T1000 (cell line): ENCODE data around the gene GTF3C4.

ENCODE experiments used
- DNase-seq: peaks from one replicate; lab custom pipeline; 2025; ENCODE audit warnings: mixed read lengths; lab: John Stamatoyannopoulos, UW

GTF3C4 gene

DNA sequence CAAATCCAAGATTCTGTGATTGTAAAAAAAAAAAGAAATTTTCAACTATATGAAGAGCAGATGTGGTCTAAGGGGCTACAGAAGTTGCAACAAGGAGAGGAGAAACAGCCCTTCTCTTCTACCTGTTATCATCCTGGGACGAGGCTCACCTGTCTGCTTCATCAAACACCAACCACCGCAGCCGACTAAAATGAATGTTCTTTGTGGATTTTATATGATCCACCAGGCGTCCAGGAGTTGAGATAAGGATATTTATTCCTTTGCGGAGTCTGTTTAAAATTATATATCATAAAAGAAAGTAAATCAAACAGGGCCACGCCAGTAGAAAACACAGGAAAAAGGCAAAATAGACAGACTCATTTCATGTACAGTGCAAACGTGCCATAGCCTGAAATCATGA, 22.0 kb upstream of the GTF3C4 start:
- DNase-seq, result no peak

DNA sequence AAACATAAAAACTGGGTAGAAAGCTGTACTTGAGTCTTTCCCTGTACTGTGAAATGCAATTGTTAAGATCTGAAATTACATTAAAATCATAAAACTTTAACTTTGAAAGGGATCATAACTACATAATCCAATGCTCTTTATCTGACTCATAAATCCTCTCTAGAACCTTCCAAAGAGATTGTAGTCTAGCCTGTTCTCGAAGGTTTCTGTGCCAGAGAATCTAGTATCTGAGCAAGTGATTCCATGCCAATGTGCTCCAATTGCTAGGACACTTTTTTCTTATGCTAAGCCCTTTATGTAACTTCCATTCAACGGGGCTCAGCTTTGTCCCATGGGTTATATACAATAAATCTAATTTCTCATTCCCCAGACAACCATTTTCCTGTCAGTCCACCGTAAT, 21.6 kb upstream of the GTF3C4 start:
- DNase-seq, result no peak

DNA sequence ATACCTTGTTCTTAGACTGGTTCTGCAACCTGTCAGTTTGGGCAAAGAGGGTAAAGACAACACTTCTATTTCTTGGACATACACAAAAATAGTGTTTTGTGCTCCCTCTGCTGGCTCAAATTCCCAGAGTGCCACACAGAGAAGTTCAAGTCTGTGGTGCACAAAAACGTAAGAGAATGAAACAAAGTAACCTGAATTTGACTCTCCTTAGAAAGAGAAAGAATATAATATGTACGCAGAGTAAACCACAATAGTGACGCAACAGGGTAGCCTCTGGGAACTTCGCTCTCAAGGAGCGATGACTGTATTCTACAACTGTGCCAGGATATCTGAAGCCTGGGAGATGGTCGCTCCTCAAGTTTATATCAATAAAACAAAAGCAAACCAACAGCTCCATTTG, 19.0 kb upstream of the GTF3C4 start:
- DNase-seq, result peak; percentile 66

DNA sequence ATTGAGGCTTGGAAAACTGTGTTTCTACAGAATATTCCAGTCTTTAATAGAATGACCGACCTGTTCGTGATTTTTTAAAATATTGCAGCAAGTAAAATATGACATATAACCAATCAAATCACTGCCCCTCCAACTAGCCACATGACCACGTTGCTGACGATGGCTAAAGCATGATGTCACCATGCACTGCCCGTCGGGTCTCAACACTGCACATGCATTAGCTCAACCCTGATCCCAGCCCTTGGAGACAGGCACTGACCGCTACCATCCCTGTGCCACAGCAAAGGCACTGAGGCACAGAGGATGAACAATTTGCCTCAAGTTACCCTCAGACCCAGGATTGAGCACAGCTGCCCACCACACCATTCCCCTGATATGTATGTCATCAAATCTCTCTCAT, 14.0 kb upstream of the GTF3C4 start:
- no peak for DNase-seq

DNA sequence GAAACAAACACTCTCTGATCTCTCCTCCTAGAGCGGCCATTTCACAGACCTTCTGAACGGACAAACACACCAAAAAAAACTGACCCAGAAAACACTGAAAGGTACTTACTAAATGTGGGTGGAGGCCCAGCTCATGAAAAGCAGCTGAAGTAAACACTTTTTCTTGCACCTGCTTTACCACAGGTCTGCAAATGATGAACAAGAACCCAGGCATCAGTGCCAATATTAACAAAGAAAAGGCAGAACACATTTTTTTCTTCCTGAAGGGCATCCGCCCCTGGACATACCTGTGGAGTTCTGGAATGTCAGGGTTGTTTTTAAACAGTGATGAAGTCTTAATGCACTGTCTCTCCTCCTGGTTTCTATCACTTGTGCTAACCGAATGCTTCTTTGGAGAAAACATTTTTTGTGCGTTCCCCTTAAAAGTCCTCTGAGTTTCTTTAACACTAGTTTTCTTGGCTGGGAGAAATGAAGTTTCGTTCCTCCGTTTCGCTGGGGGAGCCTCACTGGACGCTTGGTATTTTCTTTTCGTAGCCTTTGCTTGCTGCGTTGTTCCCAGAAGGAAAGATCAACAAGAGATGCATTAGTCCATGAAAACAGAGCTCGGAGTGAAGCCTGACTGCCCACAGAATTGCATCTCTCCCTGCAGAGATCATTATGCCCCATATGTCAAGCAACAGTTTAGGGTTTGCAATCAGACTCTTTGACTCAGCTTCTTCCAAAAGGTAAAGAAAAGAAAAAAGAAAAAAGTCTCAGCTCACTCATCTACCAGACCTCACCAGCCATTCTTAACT, 7.9 kb upstream of the GTF3C4 start:
- DNase-seq, result no peak

DNA sequence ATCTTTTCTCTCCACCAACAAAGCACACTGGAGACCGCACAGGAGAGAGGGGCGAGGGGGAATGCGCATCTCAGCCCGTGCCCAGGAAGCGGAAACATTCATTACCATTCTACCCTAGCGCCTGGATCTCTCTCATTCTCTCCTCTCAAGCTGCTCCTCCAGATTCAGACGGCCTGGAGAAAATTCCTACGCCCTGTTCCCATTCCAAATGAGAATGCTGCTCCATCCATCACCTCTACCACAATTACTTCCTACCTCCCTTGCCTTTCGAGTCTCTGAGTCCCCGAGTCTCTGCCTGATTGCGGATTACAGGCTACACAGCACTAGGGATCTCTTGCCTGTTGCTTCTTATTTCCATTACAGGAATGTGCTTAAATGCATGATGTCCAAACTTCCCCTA, 7.1 kb upstream of the GTF3C4 start:
- no peak for DNase-seq

DNA sequence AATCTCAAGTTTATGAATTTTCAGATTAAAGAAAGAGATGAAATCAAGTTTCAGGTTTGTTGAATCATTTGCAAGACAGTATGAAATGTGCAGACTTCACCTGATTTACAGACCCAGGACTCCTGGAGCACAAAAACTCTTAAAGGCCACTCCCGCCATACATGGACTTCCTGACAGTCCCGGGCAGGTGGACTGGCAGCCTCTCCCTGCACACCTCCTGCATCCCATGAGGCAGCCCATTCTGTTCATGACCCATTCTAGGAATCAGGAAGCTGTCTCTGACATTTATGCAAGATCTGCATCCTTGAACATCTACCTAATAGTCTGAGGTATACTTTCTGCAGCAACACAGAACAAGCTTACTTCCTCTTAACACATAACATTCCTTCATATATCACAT, 6.4 kb upstream of the GTF3C4 start:
- no peak for DNase-seq

DNA sequence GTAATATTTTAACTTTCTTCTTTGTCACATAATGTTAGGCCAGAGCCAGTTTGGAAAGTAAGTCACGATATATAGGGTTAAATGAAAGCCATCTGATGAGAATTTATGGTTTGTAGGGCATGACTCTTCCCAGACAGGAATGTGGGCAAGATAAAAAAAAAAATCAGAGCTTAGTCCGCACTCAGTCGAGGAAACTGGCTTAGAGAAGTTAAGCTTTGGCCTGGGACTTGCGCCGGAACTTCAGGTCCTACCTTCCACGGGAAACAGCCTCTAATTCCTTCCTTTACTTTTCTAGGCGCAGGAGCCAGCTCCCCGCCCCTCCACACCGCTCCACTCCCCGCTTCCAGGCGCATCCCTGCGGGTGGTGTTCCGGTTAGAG, 956 bp upstream of the GTF3C4 start:
- no peak for DNase-seq

DNA sequence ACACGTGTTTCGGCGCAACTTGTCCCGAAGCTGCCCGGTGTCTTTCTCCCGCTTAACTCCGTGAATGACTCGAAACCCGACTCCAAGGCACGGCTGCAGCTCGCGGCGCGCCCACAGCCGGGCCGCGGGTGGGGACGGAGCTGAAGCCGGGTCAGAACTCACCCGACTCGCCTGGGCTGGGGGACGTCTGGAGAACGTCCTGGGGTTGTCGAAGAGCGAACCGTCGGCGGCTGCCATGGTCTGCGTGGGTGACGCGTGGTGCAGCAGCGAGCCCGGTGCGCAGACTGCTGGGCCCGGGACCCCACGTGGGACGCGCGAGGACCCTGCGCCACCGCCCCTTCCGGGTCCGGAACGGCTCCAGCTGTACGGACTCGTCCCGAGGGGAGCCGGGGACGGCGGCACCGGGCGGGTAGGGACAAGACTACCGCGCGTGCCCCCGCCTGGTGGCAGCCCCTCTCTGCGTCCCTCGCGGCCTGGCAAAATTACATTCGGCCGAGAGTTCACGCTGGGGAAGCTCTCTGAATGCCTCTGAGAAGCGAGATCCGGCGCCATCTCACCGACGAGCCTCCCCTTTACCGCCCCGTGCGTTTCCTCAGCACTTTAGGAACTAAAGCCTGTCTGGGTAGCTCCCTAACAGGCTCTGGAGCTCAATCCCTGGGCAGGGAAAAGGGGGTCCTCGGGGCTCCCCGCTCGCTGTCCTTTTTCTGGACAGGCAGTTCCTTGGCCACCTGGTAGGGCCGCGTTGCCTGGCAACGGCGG, 387 bp upstream of the GTF3C4 start, which contains the start of gene DDX31:
Gene DDX31, minus strand, starts transcription at position 286 of the 759 bp plus-strand sequence. Its CDS starts 49 bp downstream, at position 237.
- peak; percentile 86 for DNase-seq

DNA sequence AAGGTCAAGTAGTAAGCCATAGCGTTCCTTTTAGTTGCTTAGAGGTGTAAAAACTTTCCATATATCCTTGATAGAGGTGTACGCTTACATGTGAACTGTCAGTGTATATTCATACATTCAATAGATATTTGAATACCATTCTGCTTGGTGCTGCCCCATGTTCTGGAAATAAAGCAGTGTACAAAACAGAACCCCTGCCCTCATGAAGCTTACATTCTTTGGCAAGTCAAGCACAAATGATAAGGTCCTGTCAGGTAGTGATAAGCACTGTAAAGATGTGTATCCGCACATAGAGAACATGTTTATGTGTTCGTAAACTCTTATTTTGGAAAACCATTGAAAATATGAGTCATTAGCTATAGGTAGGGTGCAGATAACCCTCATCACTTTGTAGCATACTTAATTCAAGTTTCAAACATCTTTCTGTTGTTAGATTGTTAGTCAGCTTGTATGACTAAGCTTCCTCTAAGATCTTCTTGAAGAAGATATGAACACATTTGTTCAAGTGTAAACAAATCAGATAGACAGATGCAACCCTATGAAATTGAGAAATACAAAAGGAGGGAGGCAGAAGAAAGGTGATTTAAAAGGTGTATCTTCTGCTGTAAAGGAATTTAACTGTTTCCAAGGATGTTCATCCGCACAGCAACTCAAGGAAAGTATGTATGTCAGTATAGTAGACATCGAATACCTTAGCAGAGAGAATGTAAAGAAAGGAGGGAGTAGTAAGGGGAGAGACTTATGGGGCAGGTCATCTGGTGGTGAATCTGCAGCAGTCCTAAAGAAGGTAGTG, 1.6 kb downstream of the GTF3C4 start:
- no peak for DNase-seq

DNA sequence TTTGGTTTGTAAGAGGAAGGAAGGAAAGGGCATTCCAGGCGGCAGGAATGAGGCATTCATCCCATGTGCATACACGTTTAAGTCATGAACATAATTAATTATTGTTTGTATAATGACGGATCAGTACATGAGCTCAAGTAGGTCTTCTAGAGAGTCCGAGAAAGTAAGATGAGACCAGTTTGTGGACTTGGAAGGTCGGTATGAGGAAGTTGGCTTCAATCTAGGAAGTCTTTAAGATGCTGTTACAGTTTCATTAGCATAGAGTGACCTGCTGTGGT, 2.1 kb downstream of the GTF3C4 start:
- DNase-seq, result no peak

DNA sequence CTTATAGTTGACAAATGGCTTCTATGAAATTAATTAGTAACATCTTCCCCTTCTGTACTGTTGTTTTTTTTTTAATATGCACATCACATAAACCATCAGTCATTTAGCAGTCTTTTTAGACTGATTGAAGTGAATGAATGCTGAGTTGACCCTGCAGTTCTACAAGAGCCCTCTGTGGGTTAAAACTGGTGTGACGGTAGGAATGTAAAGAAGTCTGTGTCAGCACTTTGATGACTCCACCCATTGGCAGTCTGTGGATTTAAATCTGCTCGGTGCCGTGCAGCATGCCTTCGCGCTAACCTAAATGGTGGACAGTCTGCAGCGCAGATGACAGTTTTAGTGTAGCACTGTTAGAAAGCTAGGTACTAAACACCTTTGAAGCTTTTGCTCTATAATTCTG, 3.1 kb downstream of the GTF3C4 start:
- DNase-seq, result no peak

DNA sequence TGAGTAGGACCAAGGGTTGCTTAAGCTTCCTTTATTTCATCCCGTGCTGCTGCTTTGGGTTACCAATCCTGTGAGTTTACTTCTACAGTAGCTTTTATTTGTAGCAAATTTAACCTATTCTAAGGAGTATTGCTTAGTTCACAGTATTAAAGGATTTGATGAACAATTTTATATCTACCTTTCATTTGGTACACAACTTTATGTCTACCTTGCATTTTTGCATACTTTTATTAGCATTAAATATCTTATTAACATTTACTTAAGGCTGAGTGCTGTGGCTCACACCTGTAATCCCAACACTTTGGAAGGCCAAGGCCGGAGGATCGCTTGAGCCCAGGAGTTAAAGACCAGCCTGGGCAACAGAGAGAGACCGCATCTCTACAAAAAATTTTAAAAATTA, 4.2 kb downstream of the GTF3C4 start:
- DNase-seq, result no peak

DNA sequence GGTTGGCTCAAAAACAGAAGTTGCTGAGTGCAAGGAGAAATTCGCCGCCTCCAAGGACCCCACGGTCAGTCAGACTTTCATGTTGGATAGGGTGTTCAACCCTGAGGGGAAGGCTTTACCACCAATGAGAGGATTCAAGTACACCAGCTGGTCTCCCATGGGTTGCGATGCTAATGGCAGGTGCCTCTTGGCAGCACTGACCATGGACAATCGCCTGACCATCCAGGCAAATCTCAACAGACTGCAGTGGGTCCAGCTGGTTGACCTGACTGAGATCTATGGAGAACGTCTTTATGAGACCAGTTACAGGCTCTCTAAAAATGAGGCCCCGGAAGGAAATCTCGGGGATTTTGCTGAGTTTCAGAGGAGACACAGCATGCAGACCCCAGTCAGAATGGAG, 7.7 kb downstream of the GTF3C4 start:
- no peak for DNase-seq

DNA sequence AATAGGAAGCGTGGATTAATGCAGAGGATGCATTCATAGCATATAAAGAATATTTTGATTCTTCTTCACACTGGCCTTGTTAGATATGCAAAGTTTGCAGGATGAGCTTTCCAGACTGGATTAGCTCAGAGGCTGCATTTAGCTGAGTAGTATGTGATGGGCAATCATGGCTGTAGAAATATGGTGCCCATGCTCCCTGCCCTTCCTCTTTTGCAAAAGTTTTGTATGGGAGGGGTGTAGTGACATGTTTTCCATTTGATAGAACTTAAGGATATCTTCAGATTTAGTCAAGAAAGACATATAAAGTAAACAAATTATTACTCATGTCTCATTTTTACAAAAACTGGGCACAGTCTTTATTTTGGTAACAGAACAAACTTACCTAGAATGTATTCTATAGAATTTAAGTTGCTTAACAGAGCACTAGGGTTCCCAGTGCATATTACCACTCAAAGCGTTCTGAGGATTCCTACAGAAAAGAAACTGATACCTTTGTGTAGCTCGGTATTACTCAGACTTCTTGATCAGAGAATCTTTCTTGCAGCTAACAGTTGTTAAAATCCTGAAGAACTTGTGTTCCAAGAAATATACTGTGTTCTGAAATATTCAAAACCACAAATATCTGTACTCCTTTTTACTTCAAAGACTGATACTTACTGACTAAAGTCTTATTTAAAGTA, 9.8 kb downstream of the GTF3C4 start:
- DNase-seq, result no peak

DNA sequence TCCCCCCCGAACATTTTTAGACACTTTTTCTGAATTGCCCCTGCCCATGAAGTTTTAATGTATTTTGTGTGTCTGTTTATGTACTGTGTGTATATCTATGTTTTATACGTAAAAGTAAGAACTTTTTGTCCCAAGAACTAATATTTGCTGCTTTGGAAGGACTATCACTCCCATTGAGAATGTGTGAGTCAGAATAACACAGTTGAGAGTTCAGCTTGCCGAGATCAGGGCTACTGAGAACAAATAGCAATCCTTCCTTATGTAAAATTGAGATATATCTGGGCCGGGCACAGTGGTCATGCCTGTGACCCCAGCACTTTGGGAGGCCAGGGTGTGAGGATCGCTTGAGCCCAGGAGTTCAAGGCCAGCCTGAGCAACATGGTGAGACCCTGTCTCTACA, 11.3 kb downstream of the GTF3C4 start:
- DNase-seq, result no peak

DNA sequence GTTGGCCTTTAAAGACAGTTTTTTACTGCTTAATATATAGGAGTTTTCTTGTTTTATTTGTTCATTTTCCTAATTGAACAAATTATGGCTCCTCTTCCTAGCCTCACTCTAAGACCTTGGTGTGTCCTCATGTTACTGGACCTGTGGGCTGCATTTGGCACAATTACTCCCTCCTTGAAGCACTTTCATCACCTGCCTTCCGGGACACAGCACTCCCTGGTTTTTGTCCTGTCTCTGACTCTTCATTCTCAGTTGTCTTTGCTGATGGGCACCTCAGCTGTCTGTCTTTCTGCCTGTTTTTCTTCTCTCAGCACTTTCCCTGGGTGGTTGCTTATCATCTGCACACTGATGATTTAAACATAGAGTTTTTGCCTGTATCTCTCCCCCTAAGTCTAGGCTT, 13.6 kb downstream of the GTF3C4 start:
- no peak for DNase-seq

DNA sequence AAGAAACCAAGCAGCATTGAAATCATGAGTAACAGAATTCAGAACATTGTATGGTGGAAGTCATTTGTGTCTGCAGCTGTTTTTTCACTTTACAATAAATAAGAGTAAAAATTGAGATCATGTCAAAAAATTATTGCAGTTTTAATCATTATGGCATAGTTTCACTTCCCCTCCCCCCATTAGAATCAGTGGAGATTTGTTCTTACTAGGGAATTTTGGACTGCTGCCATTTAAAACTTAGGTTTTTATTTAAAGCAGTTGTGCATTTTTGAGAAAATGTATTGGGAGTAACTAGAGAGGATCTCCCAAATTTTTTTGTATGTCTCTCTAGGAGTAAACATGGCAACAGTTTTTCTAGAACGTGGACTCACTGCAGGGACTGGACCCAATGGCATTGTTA, 20.4 kb downstream of the GTF3C4 start:
- DNase-seq, result no peak

DNA sequence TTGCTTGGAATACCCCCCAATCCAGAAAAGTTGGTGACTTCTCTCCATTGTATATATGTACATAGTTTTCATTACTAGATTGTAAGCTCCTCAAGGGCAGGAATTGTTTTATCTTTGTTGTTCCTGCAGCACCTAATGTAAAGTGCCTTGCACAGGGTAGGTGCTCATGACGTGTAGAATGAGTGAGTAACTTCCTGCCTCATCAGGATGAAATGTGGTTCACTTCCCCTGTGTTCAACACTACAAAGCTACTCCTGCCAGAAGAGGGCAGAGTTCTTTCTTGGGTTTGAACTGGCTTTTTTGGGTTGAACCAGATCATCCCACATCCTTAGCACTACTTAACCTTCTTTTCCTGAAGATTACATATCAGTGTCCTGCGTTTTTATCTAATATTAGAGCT, 23.9 kb downstream of the GTF3C4 start:
- no peak for DNase-seq

DNA sequence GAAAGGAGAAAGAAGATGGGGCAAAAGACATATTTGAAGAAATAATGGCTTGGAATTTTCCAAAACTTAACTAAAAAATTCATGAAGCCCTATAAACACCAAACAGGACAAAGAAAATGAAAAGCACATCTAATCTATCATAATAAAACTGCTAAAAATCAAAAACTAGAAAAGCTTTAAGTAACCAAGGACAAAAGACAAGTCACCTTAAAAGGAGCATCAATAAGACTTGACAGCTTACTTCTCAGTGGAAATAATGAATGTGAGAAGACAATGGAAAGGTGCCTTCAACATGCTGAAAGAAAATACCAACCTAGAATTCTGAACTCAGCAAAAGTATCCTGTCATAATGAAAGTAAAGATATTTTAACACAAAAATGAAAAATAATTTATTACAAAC, 27.0 kb downstream of the GTF3C4 start:
- DNase-seq, result no peak

DNA sequence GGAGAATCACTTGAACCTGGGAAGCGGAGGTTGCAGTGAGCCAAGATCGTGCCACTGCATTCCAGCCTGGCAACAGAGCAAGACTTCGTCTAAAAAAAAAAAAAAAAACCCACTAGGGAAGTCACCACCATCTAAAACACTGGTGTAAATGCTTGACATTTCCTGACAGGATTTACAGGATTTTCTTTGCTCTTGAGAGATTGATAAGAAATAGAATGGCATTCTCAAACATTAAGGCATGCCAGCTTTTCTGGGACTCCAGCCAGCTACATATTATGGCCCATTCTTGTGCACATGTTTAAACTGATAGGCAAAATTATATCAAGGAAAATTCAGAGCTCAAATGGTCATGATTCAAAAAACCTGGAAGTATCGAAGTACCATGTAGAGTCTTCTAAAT, 28.7 kb downstream of the GTF3C4 start:
- DNase-seq, result no peak

DNA sequence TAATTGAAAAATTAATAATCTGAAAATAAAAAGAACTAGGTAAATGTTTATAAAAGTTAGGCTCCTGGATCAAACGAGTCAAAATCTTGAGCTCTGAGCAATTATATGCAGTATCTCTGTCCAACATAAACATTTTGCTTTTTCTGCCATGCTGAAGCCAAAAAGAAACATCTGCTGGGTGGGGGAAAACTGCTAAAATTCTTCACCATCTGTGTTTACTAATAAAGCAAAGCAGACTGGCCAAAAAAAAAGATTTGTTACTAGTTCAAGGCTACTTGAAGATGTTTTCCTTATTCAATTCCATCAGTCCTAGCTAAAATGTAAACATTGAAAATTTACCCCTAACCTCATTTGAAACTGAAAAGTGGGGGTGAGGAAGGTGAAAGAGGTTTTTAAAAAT, 29.7 kb downstream of the GTF3C4 start:
- DNase-seq, result no peak
